HPDE6-E6E7 (cell line): ENCODE data around the gene CWF19L1.
"Not testable (repeated sequence)": the region's sequence is repeated elsewhere in the genome, so short reads cannot be mapped to it uniquely, and the experiment has no call there.

ENCODE experiments used
- DNase-seq: peaks from one replicate; pipeline ENCODE4 v3.0.0; 2011; ENCODE audit warnings: missing footprints; ENCODE audit errors: extremely low spot score

Gene CWF19L1

DNA sequence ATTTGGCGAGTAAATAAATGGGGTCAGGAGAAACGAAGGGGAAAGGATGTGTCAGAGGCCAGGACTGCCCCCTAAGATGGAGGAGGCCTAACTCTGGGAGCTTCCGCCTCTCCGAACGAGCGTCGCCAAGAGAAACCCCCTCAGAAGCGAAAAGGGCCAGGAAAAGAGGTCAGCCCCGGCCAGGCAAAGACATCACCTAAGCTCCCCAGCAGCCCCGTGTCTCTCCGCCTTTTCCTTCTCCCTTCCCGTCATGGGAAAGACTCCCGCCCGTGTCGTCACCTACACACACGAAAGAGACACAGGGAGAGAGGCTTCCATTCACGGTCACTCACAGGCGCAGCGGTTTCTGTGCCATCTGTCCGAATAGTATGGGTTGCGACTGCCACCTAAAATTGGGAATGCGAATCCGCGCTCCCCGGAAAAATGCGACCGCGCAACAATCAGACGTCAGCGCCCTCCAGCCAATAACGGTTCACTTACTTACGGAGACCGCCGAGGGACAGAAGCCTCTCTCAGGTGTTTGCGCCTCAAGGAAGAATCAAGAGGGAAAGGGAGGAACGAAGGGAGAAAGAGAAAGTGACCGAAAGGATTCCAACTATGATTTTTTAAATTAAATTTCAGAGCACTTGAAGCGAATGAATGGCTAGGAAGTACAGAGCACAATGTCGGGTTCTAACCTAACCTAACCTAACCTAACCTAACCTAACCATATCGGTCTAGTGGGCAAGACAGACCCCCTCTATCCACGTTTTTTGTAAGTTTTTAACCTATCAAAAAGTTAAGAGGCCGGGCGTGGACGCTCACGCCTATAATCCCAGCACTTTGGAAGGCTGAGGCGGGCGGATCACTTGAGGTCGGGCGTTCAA lies at the start of gene CWF19L1:
Gene CWF19L1 (minus strand): TSS at position 400 of the 866 bp plus-strand sequence. CDS start 45 bp downstream, at position 355.
- peak; percentile 85 for DNase-seq

DNA sequence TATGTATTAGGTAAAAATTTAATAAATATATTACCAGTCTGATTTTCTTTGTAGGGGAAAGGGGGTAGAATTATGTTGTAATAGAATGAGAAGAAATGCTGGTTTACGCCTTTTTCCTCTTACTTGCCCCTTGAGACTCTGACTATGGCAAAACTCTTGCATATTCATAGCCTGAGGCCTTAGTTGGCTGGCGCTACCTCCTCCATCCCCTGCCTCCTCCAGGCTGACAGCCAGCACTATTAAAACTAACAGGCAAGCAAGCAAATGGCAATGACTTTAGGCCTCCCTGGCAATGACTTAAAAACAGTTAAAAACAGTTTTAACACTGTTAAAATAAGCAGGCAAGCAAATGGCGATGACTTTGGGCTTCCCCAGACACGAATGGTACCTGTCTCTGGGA lies 48.2 kb upstream of the CWF19L1 start:
- DNase-seq, result no peak

DNA sequence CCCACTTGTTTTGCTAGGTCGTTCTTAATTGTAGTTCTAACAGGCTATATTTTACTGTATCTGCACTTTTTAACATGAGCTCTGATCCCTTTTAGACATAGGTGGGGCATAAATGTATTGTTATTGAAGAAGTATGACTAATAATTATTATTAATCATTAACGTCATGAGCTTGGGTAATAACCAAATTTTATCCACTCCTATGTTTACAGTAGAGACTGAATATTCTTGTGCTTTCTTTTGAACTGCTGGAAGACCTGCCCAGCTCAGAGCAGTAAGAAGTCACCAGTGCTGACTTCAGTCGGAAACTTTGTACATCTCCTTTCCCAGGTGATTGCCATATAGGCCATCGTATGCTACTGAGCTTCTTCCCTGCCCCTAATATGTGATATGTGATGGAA lies 43.9 kb upstream of the CWF19L1 start:
- DNase-seq, result no peak

DNA sequence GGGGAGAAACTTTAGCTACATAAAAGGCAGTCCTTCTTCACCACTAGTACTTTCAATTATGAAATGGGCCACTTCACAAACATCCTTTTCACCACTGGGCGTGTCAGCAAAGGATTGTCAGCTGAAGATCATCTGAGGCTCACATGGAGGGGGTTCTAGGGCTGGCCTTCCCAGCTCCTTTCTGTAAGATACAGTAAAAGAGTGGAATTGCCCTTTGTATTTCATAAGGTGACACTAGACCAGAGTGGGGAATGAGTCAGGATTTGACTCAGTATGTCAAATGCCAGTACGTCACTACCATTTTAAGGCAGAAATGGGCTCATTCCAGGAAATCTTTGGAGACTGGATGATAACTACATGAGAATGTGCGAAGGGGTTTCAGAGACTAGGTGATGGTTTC lies 40.2 kb upstream of the CWF19L1 start:
- DNase-seq, result no peak

DNA sequence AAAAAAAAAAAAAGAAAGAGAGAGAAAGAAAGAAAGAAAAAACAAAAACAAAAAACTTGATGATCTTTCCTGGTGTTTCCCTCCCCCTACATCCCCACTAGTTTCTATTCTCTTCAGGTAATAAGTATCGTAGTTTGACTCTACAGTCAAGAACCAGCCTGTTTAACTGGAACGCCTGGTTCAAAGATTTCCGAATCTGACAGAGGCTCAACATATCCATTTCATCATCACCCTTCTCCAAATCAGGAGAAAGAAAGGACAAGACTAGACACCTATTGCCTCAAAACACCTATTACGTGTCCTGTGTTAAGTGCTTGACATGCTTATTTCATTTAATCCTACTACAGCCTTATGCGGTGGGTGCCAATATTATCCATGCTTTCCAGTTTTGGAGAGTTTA lies 39.4 kb upstream of the CWF19L1 start:
- no peak for DNase-seq

DNA sequence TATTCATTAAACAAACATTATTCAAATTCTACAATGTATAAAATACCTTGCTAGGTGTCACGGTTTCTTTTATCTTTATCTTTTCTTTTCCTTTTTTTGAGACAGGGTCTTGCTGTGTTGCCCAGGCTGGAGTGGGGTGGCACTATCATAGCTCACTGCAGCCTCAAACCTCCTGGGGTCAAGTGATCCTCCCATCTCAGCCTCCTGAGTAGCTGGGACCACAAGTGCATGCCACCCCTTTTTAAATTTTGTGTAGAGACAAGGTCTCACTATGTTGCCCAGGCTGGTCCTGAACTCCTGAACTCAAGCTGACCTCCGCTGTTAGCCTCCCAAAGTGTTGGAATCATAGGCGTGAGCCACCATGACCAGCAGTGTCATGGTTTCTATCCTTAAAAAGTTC lies 37.0 kb upstream of the CWF19L1 start:
- no peak for DNase-seq

DNA sequence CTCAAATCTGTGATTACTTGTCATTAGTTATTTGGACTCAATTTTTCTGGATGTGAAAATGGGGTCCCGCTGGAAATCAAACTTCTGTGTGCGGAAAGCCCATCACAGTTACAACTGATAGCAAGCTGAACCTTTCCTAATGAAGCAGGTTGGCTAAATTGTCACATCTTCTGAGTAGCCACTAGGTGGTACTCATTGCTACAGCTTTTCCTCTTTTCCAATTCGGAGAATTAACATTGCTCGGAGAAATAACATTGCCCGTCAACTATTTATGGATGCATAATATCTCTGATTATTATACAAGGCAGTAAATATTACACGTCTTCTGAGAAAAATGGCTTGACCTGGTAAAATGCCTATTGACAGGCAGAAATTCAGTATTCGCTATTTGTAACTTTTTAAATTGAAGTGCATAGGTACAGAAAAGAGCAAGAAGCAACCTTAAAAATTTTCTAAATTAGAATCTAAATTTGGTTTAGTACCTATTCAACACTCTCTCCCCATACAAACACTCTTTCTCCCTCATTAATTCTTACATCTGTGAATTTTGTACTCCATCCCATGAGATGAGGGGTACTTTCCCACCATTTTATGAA lies 36.4 kb upstream of the CWF19L1 start:
- no peak for DNase-seq

DNA sequence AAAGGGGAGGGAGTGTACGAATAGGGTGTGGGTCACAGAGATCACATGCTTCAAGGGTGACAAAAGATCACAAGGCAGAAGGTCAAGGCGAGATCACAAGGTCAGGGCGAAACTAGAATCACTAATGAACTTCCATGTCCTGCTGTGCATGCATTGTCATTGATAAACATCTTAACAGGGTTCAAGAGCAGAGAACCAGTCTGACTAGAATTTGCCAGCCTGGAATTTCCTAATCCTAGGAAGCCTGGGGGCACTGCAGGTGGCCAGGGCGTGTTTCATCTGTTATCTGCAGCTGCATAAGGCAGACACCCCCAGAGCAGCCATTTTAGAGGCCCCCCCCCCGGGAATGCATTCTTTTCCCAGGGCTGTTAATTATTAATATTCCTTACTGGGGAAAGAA lies 33.7 kb upstream of the CWF19L1 start:
- not testable (repeated sequence) for DNase-seq

DNA sequence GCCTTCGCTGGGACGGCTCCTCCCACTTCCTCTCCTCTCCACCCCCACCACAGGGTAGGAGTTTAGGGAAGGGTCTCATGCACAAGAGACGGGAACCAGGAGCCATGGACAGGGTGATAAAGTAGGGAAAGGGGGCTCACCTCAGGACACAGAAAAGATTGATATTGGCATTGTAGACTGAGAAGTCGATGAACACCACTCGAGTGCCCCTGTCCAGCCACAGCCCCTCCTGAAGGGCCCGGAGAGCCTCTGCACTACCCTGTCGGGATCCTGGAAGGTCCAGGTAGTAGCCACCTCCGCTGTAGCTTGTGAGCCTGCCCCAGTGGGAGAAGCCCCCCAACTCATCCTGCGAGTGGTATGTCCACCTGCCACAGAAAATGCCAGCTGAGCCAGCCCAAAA lies 29.8 kb upstream of the CWF19L1 start:
- no peak for DNase-seq

DNA sequence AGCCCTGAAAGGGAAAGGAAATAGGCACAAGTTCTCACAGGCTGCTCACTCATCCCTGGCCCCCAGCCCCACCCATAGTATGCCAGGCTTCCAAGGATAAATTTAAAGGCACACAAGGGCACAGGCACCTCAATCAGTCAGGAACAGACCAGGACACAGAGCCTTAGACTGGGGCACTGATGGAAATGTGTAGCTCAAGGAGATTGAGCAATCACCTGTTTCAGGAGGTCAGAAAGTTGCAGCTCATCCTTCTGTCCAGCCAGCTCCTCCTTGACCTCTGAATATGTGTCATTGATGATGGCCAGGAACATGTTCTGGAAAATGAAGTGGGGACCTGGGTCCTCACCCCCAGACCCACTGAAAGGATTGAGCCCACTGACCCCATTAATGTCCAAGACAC lies 25.6 kb upstream of the CWF19L1 start:
- DNase-seq, result no peak

DNA sequence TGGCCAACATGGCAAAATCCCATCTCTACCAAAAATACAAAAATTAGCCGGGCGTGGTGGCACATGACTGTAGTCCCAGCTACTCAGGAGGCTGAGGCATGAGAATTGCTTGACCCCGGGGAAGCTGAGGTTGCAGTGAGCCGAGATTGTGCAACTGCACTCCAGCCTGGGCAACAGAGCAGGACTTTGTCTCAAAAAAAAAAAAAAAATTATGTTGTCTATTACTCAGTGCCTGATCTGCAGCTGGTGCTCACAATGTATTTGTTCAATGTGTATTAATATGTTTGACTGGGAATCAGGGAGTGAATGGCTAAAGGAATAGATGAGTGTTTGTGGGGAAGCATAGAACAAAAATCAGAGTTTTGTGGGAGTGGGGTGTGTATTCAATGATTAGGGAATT lies 24.9 kb upstream of the CWF19L1 start:
- DNase-seq, result not testable (repeated sequence)

DNA sequence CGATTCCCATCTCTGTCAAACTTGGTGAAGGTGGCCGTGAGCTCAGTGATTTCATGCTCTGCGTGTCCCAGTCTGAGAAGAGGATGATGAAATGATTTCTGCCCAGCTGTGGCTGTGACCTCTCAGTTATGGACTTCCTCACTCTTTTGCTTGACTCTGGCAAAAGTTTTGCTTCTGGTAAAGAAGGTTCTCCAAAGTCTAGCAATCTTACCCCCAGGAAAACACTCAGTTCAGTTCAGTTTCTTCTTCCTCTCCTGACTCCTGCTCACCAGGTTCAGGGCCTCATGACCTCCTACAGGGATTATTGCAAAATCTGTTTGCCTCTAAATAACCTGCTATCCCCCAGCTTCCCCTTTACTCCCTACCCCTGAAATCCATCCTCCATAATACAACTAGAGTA lies 23.9 kb upstream of the CWF19L1 start:
- no peak for DNase-seq

DNA sequence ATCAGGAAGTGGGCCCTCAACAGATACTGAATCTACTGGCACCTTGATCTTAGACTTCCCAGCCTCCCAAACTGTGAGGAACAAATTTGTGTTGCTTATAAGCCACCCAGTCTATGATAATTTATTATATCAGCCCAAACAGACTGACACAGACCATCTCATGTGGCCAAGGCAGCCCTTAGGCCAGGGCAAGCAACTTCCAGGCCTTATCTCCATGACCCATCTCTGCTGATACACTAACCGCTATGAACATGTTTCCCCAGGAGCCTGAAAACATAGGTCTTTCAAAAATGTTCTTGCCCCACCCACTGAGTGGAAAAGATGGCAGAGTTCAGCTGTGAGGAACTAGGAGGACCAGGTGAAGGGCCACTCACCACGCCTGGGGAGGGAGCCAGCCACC lies 22.2 kb upstream of the CWF19L1 start:
- DNase-seq, result no peak

DNA sequence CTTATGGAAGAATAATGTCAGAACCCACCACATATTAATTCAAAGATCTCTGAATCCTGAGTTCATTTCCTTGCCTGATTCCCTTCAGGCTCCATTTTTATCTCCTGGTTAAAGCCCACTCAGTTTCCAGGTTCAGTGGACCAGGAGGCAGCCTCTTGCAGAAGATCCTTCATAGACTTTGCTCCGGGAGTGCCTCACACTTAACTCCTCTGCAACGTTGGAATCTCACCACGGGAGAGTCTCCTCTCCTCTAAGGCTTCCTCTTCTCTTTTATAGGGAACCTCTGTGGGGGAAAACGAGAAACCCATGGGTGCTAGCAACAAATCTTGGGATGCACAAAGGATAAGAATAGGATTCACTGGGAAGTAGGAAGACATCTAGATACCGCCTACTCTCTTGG lies 20.8 kb upstream of the CWF19L1 start:
- no peak for DNase-seq

DNA sequence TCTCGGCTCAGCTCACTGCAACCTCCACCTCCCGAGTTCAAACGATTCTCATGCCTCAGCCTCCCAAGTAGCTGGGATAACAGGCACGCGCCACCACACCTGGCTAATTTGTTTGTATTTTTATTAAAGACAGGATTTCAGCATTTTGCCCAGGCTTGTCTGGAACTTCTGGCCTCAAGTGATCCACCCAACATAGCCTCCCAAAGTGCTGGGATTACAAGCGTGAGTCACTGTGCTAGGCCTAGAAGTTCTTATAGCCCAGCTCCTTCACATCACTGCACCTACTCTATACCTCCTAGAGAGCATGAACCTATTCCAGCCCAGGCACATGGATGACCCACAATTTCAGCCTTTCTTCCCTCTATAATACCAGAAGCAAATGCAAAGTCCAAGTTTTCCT lies 20.3 kb upstream of the CWF19L1 start:
- no peak for DNase-seq

DNA sequence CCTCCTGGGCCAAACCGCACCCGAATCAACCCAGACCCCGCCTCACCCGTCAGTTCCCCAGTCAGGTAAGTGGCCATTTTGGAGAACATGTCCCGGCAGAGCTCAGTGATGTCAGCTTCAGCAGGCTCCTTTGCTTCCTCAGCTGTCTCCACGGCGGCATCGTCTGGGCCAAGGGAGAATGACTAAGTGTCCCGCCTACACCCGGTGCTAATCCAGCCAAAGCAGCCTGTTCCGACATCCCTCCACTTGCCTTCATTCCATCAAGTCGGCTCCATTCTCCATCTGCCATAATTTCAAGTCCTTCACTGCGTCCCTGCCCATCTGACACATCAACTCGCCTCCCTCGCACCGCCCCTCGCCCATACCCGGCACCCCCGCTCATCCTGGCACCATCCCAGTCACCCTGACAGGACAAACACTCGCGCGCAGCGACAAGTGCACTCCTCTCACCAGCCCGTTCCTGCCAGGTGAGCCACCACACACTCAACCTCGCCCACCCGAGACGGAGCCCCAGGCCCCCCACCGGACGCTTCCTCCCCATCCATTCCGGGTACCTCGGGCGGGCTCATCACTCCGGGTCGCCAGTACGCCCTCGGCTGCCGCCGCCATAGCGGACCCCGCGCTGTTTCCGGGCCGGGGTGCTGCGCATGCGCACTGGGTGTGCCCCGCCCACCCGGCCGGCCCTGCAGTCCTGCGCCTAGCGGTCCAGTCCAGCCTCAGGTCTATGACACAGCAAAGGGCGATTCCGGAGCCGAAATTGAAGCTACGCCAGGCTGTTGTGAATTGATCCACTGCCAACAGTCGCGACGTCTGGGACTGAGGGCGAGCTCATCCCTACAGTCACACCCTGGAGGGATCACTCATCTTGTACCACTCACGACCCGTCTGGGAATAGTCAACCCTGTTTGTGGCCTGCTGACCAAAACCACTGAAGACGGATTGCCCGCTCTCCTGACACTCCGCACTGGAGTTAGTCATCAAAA lies 18.9 kb upstream of the CWF19L1 start, which contains the start of gene BLOC1S2:
Gene BLOC1S2 (minus strand): TSS at position 630 of the 983 bp plus-strand sequence. CDS start 21 bp downstream, at position 609.
- peak; percentile 99 for DNase-seq

DNA sequence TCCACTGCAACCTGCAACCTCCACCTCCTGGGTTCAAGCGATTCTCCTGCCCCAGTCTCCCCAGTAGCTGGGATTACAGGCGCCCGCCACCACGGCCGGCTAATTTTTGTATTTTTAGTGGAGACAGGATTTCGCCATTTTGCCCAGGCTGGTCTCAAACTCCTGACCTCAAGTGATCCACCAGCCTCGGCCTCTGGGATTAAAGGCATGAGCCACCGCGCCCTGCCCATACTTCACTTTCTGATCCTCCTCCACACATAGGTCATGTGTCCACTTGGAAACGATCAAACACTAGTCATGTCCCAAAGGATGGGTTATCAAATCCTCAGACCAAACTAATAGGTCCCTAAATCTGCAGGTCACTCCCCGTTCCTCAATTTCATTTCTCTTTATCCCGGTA lies 17.9 kb upstream of the CWF19L1 start:
- not testable (repeated sequence) for DNase-seq

DNA sequence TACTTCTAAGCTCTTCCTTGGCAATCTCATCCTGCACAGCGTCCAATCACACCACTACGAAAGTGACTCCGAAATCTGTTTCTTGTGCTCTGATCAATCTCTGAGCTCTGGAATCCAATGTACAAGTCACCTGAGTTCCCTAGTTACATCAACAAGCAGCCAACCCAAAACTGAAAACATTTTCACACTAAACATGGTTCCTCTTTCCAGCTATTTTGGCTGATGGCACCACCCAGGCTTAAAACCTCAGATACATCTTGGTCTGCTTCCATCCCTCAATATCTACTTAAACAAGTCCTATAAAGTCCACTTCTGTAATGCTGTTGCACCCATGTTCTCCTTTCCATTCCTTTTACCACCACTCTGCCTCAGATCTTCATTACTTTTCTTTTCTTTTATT lies 15.5 kb upstream of the CWF19L1 start:
- DNase-seq, result no peak

DNA sequence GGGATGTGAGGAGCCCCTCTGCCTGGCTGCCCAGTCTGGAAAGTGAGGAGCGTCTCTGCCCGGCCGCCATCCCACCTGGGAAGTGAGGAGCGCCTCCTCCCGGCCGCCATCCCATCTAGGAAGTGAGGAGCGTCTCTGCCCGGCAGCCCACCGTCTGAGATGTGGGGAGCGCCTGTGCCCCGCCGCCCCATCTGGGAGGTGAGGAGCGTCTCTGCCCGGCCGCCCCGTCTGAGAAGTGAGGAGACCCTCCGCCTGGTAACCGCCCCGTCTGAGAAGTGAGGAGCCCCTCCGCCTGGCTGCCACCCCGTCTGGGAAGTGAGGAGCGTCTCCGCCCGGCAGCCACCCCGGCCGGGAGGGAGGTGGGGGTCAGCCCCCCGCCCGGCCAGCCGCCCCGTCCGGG lies 9.5 kb upstream of the CWF19L1 start:
- DNase-seq, result not testable (repeated sequence)

DNA sequence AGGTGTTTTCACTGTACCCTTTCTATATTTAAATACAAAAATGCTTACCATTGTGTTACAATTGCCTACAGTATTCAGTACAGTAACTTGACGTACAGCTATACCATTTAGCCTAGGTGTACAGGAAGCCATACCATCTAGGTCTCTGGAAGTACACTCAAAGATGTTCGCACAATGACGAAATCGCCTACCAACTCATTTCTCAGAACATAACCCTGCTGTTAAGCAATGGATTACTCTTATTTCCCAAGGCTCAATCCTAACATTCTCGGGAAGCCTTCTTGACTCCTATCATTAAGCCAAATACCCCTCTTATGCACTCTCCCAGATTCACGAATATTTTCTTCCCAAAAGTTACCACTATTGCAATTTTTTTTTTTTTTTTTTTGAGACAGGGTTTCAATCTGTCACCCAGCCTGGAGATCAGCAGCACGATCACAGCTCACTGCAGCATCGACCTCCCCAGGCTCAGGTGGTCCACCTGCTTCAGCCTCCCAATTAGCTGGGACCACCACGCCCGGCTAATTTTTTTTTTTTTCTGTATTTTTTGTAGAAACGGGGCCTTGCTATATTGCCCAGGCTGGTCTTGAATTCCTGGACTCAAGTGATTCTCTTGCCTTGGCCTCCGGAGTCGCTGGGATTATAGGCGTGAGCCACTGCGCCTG lies 1.5 kb downstream of the CWF19L1 start:
- no peak for DNase-seq

DNA sequence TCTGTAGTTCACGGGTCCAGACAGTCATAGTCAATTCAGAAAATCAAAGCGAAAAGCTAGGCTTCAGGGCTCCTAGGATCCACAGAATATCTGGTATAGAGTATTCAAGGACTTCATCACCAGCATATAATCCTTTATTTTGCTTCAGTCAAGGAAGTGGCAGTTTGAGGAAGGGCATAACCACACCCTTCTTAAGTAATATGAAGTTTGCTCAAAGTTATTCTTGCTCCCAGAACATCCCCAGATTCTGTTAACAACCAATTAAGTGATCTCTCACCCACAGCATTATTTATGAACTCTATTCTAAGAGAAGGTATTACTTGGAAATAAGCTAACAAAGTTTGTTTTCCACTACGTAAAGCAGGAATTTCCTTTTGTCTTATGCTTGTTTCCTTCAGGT lies 13.2 kb downstream of the CWF19L1 start:
- DNase-seq, result no peak

DNA sequence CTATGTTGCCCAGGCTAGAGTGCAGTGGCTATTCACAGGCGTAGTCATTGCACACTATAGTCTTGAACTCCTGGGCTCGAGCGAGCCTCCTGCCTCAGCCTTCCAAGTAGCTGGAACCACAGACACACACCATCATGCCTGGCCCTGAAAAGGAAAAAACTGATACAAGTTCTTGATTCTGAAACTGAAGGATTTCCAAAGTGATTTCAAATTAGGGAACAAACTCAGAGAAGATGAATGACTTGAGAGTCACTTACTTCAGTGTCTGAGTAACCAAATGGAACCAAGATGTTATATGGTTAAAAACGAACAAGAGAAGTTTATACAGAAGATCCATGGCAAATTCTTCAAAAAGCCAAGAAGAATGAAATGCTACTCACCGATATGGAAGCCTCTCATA lies 14.4 kb downstream of the CWF19L1 start:
- DNase-seq, result no peak
